ENCODE data around the gene SSTR4.

SSTR4 gene

GRCh38 chr20:22999756-23000155 is 35.4 kb upstream of the SSTR4 start:
- TF ChIP-seq POLR2AphosphoS5 (IDR thresholded peaks at IDR 0.05; ENCODE audit: low read depth, low read length) (no peak), SIN3A (IDR thresholded peaks at IDR 0.05; ENCODE audit: borderline replicate concordance, insufficient read depth, low read length) (no peak), TAF1 (IDR thresholded peaks at IDR 0.05; ENCODE audit: borderline replicate concordance, insufficient read depth, low read length) (no peak), REST (IDR thresholded peaks at IDR 0.05; ENCODE audit: insufficient read depth in 1 of 2, low read depth in 2 of 2, low read length in 2 of 2) (no peak), FOXP2 (optimal IDR thresholded peaks at IDR 0.05; ENCODE audit: borderline replicate concordance, extremely low read depth, extremely low read length, insufficient read depth) (no peak)

GRCh38 chr20:23000232-23000947 is 34.7 kb upstream of the SSTR4 start:
- no peak for TF ChIP-seq FOXP2 (optimal IDR thresholded peaks at IDR 0.05; ENCODE audit: borderline replicate concordance, extremely low read depth, extremely low read length, insufficient read depth)
- TF ChIP-seq SIN3A (IDR thresholded peaks at IDR 0.05; ENCODE audit: borderline replicate concordance, insufficient read depth, low read length) = no peak
- no peak for TF ChIP-seq POLR2AphosphoS5 (IDR thresholded peaks at IDR 0.05; ENCODE audit: low read depth, low read length)
- no peak for TF ChIP-seq REST (IDR thresholded peaks at IDR 0.05; ENCODE audit: insufficient read depth in 1 of 2, low read depth in 2 of 2, low read length in 2 of 2)
- TF ChIP-seq TAF1 (IDR thresholded peaks at IDR 0.05; ENCODE audit: borderline replicate concordance, insufficient read depth, low read length) = no peak

- TF ChIP-seq FOXP2 (optimal IDR thresholded peaks at IDR 0.05; ENCODE audit: borderline replicate concordance, extremely low read depth, extremely low read length, insufficient read depth) (no peak), TAF1 (IDR thresholded peaks at IDR 0.05; ENCODE audit: borderline replicate concordance, insufficient read depth, low read length) (no peak), POLR2AphosphoS5 (IDR thresholded peaks at IDR 0.05; ENCODE audit: low read depth, low read length) (no peak), REST (IDR thresholded peaks at IDR 0.05; ENCODE audit: insufficient read depth in 1 of 2, low read depth in 2 of 2, low read length in 2 of 2) (no peak), SIN3A (IDR thresholded peaks at IDR 0.05; ENCODE audit: borderline replicate concordance, insufficient read depth, low read length) (no peak)
These were observed 32.8 kb upstream of the SSTR4 start for GRCh38 chr20:23002276-23002675.

- TF ChIP-seq POLR2AphosphoS5 (IDR thresholded peaks at IDR 0.05; ENCODE audit: low read depth, low read length) (no peak), FOXP2 (optimal IDR thresholded peaks at IDR 0.05; ENCODE audit: borderline replicate concordance, extremely low read depth, extremely low read length, insufficient read depth) (no peak), SIN3A (IDR thresholded peaks at IDR 0.05; ENCODE audit: borderline replicate concordance, insufficient read depth, low read length) (no peak), REST (IDR thresholded peaks at IDR 0.05; ENCODE audit: insufficient read depth in 1 of 2, low read depth in 2 of 2, low read length in 2 of 2) (no peak), TAF1 (IDR thresholded peaks at IDR 0.05; ENCODE audit: borderline replicate concordance, insufficient read depth, low read length) (no peak)
These were observed 32.0 kb upstream of the SSTR4 start for GRCh38 chr20:23003077-23003635.
